Osteocyte (in vitro differentiated cells): ENCODE measurements around the gene CACNA1D. TPM values are rescaled to one million over a fixed set of nuclear protein-coding genes. Genes with fewer than 3 reads are reported as not detected.
"Not testable (repeated sequence)": the region's sequence is repeated elsewhere in the genome, so short reads cannot be mapped to it uniquely, and the experiment has no call there.

Source experiments
- DNase-seq: peaks from one replicate; pipeline ENCODE4 v3.0.0; 2021; ENCODE audit warnings: mixed read lengths; ENCODE audit not compliant: unreplicated experiment; ENCODE audit errors: extremely low spot score
- H3K27ac Mint-ChIP-seq: one replicate; pipeline ENCODE4 v1.8.0; 2021; ENCODE audit warnings: mild to moderate bottlenecking, mixed read lengths; ENCODE audit not compliant: unreplicated experiment
- H3K27me3 Mint-ChIP-seq: one replicate; pipeline ENCODE4 v1.8.0; 2021; ENCODE audit warnings: mixed read lengths; ENCODE audit not compliant: unreplicated experiment
- H3K36me3 Mint-ChIP-seq: one replicate; pipeline ENCODE4 v1.8.0; 2021; ENCODE audit warnings: mixed read lengths; ENCODE audit not compliant: unreplicated experiment
- H3K4me1 Mint-ChIP-seq: one replicate; pipeline ENCODE4 v1.8.0; 2021; ENCODE audit warnings: mixed read lengths; ENCODE audit not compliant: unreplicated experiment
- H3K4me3 Mint-ChIP-seq: one replicate; pipeline ENCODE4 v1.8.0; 2021; ENCODE audit warnings: mild to moderate bottlenecking, moderate library complexity, mixed read lengths; ENCODE audit not compliant: unreplicated experiment
- H3K9me3 Mint-ChIP-seq: one replicate; pipeline ENCODE4 v1.8.0; 2021; ENCODE audit warnings: mixed read lengths; ENCODE audit not compliant: unreplicated experiment
- CTCF ChIP-seq: fragments of 200-600 bp; sonication (generic); IDR thresholded peaks from 2 replicates; pipeline ENCODE4 v1.5.0; 2021; ENCODE audit warnings: antibody characterized with exemption, mild to moderate bottlenecking, moderate library complexity
- total RNA-seq: library from RNA; stranded (reverse); gene quantifications from 2 replicates; pipeline ENCODE4 v1.2.1, GENCODE V29; 2021

The CACNA1D gene
- total RNA-seq, 1 donor from 2014 or later = 0.48 TPM

- Mint-ChIP-seq H3K4me1 (no peaks in the 10 kb centered on the region), H3K9me3 (no peaks in the 10 kb centered on the region), H3K4me3 (no peak overlapping the region), H3K27ac (no peak overlapping the region), H3K27me3 (peaks cover 3% of the 10 kb centered on the region), H3K36me3 (no peaks in the 10 kb centered on the region)
- no peak for DNase-seq
- TF ChIP-seq CTCF = no peak
Measured at GRCh38 chr3:53571264-53571663, 76.9 kb downstream of the CACNA1D start.

DNA sequence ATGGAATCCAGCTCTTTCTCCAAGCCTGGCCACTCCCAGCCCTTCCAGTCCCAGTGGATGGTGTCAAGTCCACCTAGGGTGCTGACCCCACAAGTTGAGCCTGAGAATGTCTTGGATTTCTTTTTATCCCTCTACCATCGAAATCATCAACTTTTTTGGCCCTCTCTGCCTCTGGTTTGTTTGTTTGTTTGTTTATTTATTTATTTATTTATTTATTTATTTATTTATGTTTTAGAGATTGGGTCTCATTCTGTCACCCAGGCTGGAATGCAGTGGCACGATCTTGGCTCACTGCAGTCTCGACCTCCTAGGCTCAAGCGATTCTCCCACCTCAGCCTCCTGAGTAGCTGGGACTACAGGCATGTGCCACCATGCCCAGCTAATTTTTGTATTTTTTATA, 77.8 kb downstream of the CACNA1D start:
- not testable (repeated sequence) for H3K27me3 Mint-ChIP-seq, H3K36me3 Mint-ChIP-seq, DNase-seq, H3K27ac Mint-ChIP-seq, H3K4me3 Mint-ChIP-seq, H3K9me3 Mint-ChIP-seq, H3K4me1 Mint-ChIP-seq

DNA sequence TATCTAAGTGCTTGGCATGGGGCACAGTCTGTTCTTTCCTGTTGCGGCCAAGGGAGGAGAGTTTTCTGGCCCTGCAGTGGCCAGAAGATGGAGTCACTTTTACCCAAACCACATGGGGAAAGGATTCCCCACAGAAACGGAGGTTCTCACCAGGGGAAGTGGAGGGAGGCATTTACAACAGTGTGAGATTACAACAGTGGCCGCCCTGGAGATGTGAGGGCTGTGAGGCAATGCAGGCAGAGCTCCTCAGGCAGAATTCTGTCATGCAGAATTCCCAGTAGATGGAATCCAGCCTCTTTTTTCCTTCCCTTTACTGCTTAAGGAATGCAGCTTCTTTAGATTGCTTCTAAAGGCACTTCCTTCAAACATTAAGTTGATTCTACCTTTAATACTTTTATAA, 83.1 kb downstream of the CACNA1D start:
- no peaks in the 10 kb centered on the region for H3K27me3 Mint-ChIP-seq
- no peak overlapping the region for H3K4me3 Mint-ChIP-seq
- no peaks in the 10 kb centered on the region for H3K36me3 Mint-ChIP-seq
- H3K27ac Mint-ChIP-seq = no peak overlapping the region
- H3K4me1 Mint-ChIP-seq = no peaks in the 10 kb centered on the region
- TF ChIP-seq CTCF = no peak
- no peaks in the 10 kb centered on the region for H3K9me3 Mint-ChIP-seq
- DNase-seq = no peak

- no peak overlapping the region for H3K4me3 Mint-ChIP-seq
- H3K36me3 Mint-ChIP-seq = no peaks in the 10 kb centered on the region
- H3K27me3 Mint-ChIP-seq = no peaks in the 10 kb centered on the region
- DNase-seq = no peak
- no peaks in the 10 kb centered on the region for H3K4me1 Mint-ChIP-seq
- no peaks in the 10 kb centered on the region for H3K9me3 Mint-ChIP-seq
- no peak for TF ChIP-seq CTCF
- H3K27ac Mint-ChIP-seq = no peak overlapping the region
Measured at GRCh38 chr3:53579636-53580035, 85.2 kb downstream of the CACNA1D start.

DNA sequence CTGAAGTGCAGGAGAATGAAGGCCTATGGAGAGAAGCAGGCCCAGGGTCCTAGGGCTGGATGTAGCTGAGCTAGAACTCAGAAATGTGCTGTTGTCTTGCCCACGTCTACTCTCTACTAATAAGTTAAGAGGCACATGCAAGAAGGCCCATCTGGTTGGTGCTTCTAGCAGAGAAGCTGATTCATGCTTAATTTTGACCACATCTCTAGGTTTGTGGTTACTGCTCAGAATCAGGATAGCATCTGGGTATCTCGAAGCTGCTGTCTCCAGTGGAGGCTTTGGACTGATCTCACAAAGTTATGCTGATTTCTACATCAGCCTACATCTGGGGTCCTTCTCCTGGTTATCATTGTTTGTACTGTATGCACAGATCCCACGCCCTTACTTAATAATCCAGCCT, 87.3 kb downstream of the CACNA1D start:
- no peaks in the 10 kb centered on the region for H3K4me1 Mint-ChIP-seq
- TF ChIP-seq CTCF = no peak
- no peaks in the 10 kb centered on the region for H3K9me3 Mint-ChIP-seq
- H3K27ac Mint-ChIP-seq = no peak overlapping the region
- H3K36me3 Mint-ChIP-seq = no peaks in the 10 kb centered on the region
- peaks cover under 1% of the 10 kb centered on the region for H3K27me3 Mint-ChIP-seq
- no peak overlapping the region for H3K4me3 Mint-ChIP-seq
- no peak for DNase-seq

DNA sequence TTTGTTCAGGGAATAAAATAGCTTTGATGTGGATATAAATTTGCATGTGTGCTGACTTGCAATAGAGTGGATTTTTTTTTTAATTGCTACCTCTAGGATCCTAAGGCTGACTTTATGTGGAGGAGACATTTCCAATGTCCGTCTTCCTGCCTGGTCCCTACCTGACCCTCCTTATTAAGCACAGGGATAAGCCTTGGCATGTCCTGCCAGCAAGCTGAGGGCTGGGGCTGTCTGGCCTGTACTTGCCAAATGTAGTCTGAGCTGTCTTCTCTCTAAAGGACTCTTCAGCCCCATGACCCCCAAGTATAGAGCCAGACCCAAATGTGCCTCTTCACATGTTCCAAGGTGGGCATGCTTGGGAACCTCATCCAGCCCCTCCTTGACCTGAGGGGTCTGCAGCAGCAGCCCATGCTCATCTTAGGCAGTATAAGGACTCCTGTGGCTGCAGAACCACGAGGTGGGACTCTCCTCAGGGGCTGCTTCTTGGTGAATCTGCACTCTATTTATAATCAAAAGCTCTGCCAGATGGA, 88.8 kb downstream of the CACNA1D start:
- no peaks in the 10 kb centered on the region for H3K36me3 Mint-ChIP-seq
- peaks cover 12% of the 10 kb centered on the region for H3K27me3 Mint-ChIP-seq
- H3K4me1 Mint-ChIP-seq = no peaks in the 10 kb centered on the region
- no peak for TF ChIP-seq CTCF
- H3K27ac Mint-ChIP-seq = no peak overlapping the region
- no peak for DNase-seq
- no peaks in the 10 kb centered on the region for H3K9me3 Mint-ChIP-seq
- H3K4me3 Mint-ChIP-seq = no peak overlapping the region
